HG02884 (cell line): ENCODE measurements around the gene ZNF444.
"Not testable (repeated sequence)": the region's sequence is repeated elsewhere in the genome, so short reads cannot be mapped to it uniquely, and the experiment has no call there.

Source experiments
- ATAC-seq: cut with Tn5 transposase; IDR thresholded peaks from one replicate; pipeline ENCODE4 v1.9.1; 2021; ENCODE audit warnings: mild to moderate bottlenecking, moderate library complexity; ENCODE audit not compliant: unreplicated experiment

The ZNF444 gene

GRCh38 chr19:56174550-56174949 lies 33.5 kb downstream of the ZNF444 start:
- ATAC-seq: no peak

DNA sequence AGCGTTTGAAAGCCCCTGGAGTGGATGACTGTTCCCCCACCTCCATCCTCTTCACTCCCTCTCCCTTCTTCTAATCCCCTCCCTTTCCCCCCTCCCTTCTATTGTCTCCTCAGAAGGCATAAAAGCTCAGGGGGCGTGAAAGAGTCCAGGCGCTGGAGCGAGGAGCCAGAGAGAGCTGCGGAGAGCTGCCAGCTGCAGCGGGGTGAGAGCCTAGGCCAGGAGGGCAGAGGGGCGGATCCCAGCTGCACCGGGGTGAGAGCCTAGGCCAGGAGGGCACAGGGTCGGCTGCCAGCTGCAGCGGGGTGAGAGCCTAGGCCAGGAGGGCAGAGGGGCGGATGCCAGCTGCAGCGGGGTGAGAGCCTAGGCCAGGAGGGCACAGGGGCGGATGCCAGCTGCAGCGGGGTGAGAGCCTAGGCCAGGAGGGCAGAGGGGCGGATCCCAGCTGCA lies 34.8 kb downstream of the ZNF444 start, which contains the start of gene GALP:
Gene GALP, plus strand, starts transcription at position 148 of the 447 bp plus-strand sequence. CDS start 1,101 bp downstream, outside the sequence.
- ATAC-seq: not testable (repeated sequence)

DNA sequence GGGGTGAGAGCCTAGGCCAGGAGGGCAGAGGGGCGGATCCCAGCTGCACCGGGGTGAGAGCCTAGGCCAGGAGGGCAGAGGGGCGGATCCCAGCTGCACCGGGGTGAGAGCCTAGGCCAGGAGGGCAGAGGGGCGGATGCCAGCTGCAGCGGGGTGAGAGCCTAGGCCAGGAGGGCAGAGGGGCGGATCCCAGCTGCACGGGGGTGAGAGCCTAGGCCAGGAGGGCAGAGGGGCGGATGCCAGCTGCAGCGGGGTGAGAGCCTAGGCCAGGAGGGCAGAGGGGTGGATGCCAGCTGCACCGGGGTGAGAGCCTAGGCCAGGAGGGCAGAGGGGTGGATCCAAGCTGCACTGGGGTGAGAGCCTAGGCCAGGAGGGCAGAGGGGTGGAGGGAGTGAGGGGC lies 35.2 kb downstream of the ZNF444 start:
- not testable (repeated sequence) for ATAC-seq

- no peak for ATAC-seq
Observed at GRCh38 chr19:56176881-56177280, 35.8 kb downstream of the ZNF444 start.

DNA sequence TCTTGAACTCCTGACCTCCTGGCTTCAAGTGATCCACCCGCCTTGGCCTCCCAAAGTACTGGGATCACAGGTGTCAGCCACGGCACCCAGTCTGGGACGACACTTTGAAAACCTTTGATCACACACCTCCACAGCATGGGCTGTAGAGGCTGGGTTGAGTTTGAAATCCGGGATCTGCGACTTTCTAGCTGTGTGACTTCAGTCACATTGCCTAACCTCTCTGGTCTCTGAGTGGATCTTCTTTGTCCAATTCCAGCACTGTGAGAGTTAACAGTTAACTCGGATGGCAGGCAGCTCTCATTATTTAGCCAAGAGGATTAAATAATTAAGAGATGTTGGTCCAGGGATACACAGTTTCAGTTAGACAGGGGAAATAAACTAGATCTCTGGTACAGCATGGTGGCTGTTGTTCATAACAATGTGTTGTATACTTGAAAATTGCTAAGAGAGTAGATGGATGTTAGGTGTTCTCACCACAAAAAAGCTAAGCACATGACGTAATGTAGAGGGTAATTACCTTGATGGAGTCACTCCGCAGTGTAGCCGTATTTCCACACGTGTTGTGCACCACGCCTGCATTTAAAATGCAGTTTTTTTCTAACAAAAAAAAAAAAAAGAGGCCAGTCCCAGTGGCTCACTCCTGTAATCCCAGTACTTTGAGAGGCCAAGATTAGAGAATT lies 36.6 kb downstream of the ZNF444 start:
- no peak for ATAC-seq

DNA sequence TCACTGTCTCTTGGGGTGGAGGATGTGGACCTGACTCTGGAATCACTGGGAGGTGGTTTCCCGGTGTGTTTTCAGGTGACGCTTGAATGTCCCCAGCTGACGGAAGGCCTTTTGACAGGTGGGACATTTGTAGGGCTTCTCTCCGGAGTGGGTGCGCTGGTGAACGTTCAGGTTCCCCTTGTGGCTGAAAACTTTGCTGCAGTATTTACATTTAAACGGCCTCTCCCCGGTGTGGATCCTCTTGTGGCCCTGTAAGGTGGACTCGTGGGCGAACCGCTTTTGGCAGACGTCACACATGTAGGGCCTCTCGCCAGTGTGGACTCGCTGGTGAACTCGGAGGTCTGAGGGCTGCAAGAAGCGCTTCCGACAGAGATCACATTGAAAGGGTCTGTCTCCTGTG lies 48.7 kb downstream of the ZNF444 start:
- no peak for ATAC-seq

GRCh38 chr19:56191115-56191514 lies 50.0 kb downstream of the ZNF444 start:
- no peak for ATAC-seq

DNA sequence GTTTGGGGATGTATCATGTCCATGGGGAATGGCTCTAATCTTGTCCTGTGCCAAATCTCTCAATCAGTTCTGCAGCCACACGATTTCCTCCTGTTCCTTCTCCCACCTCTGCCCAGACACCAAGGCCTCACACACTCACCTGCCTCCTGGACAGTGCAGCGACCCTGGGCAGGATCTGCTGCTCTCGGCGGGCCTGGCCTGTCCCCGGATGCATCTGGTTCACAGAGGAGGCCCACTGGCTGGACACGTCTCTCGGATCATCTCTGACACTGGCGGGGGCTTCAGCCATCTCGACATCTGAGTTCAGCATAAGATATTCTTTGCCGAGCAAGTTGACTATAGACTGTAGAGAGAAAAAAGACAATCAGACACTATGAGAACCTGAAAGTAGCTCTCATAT lies 50.6 kb downstream of the ZNF444 start:
- ATAC-seq: no peak

DNA sequence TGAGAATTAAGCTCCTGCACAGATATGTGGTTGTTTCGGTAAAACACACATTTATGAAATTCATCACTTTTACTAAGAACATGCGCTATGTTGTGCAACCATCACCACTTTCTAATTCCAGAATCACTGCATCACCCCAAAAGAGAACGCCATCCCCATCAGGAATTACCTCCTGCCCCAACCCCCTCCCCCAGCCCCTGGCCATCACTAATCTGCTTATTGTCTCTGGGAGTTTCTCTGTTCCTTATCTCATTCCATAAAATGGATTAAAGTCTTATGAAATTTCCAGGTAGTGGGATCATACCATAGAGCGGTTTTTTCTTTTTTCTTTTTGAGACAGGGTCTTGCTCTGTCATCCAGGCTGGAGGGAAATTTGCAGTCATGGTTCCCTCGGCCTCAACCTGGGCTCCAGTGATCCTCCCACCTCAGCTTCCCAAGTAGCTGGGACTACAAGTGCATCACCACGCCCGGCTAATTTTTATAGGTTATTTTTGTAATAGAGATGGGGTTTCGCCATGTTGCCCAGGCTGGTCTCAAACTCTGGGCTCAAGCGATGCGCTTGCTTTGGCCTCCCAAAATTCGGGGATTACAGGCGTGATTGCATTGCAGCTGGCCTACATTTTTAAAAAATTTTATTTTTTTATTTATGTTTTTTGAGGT lies 53.0 kb downstream of the ZNF444 start:
- ATAC-seq: no peak

GRCh38 chr19:56197646-56198045 lies 56.6 kb downstream of the ZNF444 start, which contains the start of gene ZSCAN5B:
TSS of gene ZSCAN5B (minus strand) at chr19:56197783. CDS start at chr19:56193052, 4,731 bp downstream.
- not testable (repeated sequence) for ATAC-seq

DNA sequence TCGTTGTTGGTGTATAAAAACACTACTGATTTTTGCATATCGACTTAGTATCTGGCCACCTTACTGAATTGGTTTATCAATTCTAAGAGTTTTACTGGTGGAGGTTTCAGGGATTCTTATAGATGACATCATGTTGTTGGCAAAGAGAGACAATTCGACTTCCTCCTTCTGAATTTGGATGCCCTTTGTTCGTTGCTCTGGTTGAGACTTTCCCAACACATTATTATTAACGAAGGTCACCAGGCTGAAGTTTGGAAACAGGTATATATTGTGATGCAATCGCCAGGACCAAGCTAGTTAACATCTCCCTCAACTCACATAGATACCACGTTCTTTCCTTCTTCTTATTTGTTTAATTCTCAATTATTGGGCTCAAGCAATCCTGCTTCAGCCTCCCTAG lies 58.6 kb downstream of the ZNF444 start:
- ATAC-seq: no peak

- no peak for ATAC-seq
Observed at GRCh38 chr19:56201973-56202372, 60.9 kb downstream of the ZNF444 start, which contains the start of gene ZSCAN5C. TSS of gene ZSCAN5C (plus strand) at chr19:56202273. CDS start at chr19:56205914, 3,641 bp downstream.

GRCh38 chr19:56207581-56207980 lies 66.5 kb downstream of the ZNF444 start:
- not testable (repeated sequence) for ATAC-seq

DNA sequence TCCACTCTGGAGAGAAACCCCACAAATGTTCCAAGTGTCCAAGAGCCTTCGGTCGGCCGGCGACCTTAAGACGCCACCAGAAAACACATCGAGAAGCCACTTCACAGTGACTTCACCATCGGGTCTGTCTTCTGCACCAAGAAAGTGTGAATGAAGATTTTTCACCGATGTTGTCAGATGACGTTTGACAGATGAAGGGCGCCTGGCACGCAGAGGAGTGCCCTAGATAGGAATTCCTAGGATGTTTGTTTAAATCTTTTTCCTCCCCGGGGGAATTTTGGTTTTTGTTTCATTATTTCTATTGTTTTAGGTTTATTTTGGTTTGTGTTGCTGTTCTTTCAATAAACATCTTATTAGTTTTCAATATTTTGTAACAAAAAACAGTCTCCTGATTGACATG lies 68.0 kb downstream of the ZNF444 start:
- ATAC-seq: no peak

DNA sequence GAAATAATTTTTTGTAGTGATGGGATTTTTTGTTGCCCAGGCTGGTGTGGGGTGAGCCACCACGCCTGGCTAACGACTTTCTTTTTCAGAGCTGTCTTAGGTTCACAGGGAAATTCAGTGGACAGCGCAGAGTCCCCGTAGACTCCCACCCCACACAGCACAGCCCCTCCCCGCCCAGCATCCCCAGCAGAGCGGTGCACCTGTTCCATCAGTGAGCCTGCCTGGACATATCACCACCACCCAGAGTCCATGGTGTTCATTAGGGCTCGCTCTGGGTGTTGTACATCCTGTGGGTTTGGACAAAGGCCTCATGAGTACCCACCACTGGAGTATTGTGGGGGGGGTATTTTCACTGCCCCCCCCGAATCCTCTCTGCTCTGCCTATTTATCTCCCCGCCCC lies 68.9 kb downstream of the ZNF444 start:
- ATAC-seq: not testable (repeated sequence)
